ENCODE results near the gene CWC15. TPM values are rescaled to one million over a fixed set of nuclear protein-coding genes. Genes with fewer than 3 reads are reported as not detected.

CWC15 gene
- total and polyA plus RNA-seq, 2 of the 13 experiments (the other 11 are each of a cell fraction or from before 2014, with no cell fraction given): 27.6 to 61.2 TPM

DNA sequence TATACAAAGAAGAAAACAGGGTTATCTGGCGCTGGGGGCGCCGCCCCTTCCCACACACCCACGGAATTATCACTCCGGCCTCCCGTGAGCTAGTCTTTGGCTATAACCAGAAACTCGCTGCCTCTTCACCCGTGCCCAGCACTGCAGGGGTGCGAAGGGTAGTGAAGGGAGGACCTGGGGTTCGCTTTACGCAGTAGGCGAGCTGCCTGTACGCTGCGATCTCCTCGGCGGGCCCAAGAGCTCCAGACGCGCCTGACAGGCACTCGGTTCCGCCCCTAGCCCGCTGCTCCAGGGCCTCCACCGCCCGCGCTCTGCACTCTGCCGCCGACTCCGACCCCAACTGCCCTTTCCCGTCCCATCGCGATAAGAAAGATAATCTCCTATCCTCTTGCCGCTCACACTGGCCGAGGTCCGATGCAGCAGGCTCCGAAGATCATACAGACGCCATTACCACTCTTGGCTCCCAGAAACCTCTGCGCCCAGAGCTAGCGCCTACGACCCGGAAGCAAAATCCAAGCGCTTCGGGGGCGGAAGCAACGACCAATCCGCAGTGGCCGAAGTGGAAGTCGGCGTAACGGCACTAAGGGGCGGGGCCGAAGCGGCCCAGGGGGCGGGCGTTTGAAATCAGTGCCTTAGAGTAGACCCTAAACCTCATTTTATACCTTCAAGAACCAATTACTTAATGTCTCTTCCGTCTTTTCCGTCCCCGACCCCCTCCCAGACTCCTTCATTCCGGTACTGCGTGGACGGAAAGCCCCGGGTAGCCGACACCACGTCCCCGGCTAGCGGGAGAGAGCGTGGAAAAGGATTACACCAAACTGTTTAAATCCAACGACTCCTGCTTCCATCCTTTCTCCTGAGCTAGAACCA is at the start of gene CWC15, which contains the start of gene KDM4D (continued):
- TF ChIP-seq, protein P1, sequence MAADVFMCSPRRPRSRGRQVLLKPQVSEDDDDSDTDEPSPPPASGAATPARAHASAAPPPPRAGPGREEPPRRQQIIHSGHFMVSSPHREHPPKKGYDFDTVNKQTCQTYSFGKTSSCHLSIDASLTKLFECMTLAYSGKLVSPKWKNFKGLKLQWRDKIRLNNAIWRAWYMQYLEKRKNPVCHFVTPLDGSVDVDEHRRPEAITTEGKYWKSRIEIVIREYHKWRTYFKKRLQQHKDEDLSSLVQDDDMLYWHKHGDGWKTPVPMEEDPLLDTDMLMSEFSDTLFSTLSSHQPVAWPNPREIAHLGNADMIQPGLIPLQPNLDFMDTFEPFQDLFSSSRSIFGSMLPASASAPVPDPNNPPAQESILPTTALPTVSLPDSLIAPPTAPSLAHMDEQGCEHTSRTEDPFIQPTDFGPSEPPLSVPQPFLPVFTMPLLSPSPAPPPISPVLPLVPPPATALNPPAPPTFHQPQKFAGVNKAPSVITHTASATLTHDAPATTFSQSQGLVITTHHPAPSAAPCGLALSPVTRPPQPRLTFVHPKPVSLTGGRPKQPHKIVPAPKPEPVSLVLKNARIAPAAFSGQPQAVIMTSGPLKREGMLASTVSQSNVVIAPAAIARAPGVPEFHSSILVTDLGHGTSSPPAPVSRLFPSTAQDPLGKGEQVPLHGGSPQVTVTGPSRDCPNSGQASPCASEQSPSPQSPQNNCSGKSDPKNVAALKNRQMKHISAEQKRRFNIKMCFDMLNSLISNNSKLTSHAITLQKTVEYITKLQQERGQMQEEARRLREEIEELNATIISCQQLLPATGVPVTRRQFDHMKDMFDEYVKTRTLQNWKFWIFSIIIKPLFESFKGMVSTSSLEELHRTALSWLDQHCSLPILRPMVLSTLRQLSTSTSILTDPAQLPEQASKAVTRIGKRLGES (CRISPR knock-in tag; IDR thresholded peaks at IDR 0.05; ENCODE audit: borderline replicate concordance): no peak
- no peak for TF ChIP-seq ZNF367 (CRISPR knock-in tag; IDR thresholded peaks at IDR 0.05; ENCODE audit: borderline replicate concordance)
- peak; percentile 91 for TF ChIP-seq ELF1 (CRISPR knock-in tag; IDR thresholded peaks at IDR 0.05)
- no peak for TF ChIP-seq SRSF4 (IDR thresholded peaks at IDR 0.05; ENCODE audit: low read depth, low read length, poor library complexity, severe bottlenecking)
- peak; percentile 46 for TF ChIP-seq CBX1 (IDR thresholded peaks at IDR 0.05; ENCODE audit: low read depth)
- TF ChIP-seq FOSL2 (CRISPR knock-in tag; IDR thresholded peaks at IDR 0.05): 0 out of 2 replicates have a peak, but pooled peaks have one; percentile 28
- no peak for TF ChIP-seq WIZ (CRISPR knock-in tag; IDR thresholded peaks at IDR 0.05)
- TF ChIP-seq, protein P2, sequence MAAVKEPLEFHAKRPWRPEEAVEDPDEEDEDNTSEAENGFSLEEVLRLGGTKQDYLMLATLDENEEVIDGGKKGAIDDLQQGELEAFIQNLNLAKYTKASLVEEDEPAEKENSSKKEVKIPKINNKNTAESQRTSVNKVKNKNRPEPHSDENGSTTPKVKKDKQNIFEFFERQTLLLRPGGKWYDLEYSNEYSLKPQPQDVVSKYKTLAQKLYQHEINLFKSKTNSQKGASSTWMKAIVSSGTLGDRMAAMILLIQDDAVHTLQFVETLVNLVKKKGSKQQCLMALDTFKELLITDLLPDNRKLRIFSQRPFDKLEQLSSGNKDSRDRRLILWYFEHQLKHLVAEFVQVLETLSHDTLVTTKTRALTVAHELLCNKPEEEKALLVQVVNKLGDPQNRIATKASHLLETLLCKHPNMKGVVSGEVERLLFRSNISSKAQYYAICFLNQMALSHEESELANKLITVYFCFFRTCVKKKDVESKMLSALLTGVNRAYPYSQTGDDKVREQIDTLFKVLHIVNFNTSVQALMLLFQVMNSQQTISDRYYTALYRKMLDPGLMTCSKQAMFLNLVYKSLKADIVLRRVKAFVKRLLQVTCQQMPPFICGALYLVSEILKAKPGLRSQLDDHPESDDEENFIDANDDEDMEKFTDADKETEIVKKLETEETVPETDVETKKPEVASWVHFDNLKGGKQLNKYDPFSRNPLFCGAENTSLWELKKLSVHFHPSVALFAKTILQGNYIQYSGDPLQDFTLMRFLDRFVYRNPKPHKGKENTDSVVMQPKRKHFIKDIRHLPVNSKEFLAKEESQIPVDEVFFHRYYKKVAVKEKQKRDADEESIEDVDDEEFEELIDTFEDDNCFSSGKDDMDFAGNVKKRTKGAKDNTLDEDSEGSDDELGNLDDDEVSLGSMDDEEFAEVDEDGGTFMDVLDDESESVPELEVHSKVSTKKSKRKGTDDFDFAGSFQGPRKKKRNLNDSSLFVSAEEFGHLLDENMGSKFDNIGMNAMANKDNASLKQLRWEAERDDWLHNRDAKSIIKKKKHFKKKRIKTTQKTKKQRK (IDR thresholded peaks at IDR 0.05; ENCODE audit: low read length): no peak
- peak; percentile 94 for TF ChIP-seq YY1 (IDR thresholded peaks at IDR 0.05; ENCODE audit: insufficient read depth, insufficient replicate concordance, low read depth, low read length)
- TF ChIP-seq ZNF678 (CRISPR knock-in tag; IDR thresholded peaks at IDR 0.05): no peak
- TF ChIP-seq ZSCAN21 (CRISPR knock-in tag; IDR thresholded peaks at IDR 0.05; ENCODE audit: borderline replicate concordance): no peak
- peak; percentile 81 to 87 for TF ChIP-seq POLR2A (IDR thresholded peaks at IDR 0.05; ENCODE audit: insufficient read depth in 1 of 2, low read depth in 2 of 2, low read length in 2 of 2)
- TF ChIP-seq ZFP36L1 (CRISPR knock-in tag; IDR thresholded peaks at IDR 0.05): no peak
- no peak for TF ChIP-seq HMG20A (CRISPR knock-in tag; IDR thresholded peaks at IDR 0.05; ENCODE audit: borderline replicate concordance)
- TF ChIP-seq, protein P3, sequence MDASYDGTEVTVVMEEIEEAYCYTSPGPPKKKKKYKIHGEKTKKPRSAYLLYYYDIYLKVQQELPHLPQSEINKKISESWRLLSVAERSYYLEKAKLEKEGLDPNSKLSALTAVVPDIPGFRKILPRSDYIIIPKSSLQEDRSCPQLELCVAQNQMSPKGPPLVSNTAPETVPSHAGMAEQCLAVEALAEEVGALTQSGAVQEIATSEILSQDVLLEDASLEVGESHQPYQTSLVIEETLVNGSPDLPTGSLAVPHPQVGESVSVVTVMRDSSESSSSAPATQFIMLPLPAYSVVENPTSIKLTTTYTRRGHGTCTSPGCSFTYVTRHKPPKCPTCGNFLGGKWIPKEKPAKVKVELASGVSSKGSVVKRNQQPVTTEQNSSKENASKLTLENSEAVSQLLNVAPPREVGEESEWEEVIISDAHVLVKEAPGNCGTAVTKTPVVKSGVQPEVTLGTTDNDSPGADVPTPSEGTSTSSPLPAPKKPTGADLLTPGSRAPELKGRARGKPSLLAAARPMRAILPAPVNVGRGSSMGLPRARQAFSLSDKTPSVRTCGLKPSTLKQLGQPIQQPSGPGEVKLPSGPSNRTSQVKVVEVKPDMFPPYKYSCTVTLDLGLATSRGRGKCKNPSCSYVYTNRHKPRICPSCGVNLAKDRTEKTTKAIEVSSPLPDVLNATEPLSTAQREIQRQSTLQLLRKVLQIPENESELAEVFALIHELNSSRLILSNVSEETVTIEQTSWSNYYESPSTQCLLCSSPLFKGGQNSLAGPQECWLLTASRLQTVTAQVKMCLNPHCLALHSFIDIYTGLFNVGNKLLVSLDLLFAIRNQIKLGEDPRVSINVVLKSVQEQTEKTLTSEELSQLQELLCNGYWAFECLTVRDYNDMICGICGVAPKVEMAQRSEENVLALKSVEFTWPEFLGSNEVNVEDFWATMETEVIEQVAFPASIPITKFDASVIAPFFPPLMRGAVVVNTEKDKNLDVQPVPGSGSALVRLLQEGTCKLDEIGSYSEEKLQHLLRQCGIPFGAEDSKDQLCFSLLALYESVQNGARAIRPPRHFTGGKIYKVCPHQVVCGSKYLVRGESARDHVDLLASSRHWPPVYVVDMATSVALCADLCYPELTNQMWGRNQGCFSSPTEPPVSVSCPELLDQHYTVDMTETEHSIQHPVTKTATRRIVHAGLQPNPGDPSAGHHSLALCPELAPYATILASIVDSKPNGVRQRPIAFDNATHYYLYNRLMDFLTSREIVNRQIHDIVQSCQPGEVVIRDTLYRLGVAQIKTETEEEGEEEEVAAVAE (CRISPR knock-in tag; IDR thresholded peaks at IDR 0.05; ENCODE audit: borderline replicate concordance): peak; percentile 86
- TF ChIP-seq TBX2 (CRISPR knock-in tag; IDR thresholded peaks at IDR 0.05; ENCODE audit: borderline replicate concordance): peak; percentile 70; the same call in 1 of the 2 replicates
- TF ChIP-seq NFKBIZ (CRISPR knock-in tag; IDR thresholded peaks at IDR 0.05): no peak
- peak; percentile 90 for TF ChIP-seq SP2 (CRISPR knock-in tag; IDR thresholded peaks at IDR 0.05)
- no peak for TF ChIP-seq ZMYM3 (CRISPR knock-in tag; IDR thresholded peaks at IDR 0.05)
